PFSK-1 (cell line): Measurements from ENCODE around the gene C1QTNF5.

Experiments used
- FOXP2 ChIP-seq: optimal IDR thresholded peaks from 2 replicates; pipeline ENCODE3; 2011; ENCODE audit warnings: borderline replicate concordance, control low read depth, inconsistent platforms; ENCODE audit not compliant: insufficient read depth; ENCODE audit errors: extremely low read length, extremely low read depth
- POLR2AphosphoS5 ChIP-seq: IDR thresholded peaks from 2 replicates; pipeline ENCODE4 v1.6.1; 2012; ENCODE audit warnings: low read depth, mild to moderate bottlenecking, control low read depth, low read length, moderate library complexity
- REST ChIP-seq, 2 experiments: IDR thresholded peaks; 2 replicates each; pipeline versions ENCODE4 v1.6.1 to v1.8.0; 2011 to 2012; ENCODE audit warnings: low read depth in 2 of 2, low read length in 2 of 2, control low read depth in 1 of 2, inconsistent platforms in 1 of 2, mild to moderate bottlenecking in 1 of 2, moderate library complexity in 1 of 2; ENCODE audit not compliant: insufficient read depth in 1 of 2
- SIN3A ChIP-seq: IDR thresholded peaks from 2 replicates; pipeline ENCODE4 v1.6.1; 2012; ENCODE audit warnings: mild to moderate bottlenecking, low read length, moderate library complexity, borderline replicate concordance; ENCODE audit not compliant: insufficient read depth
- TAF1 ChIP-seq: IDR thresholded peaks from 2 replicates; pipeline ENCODE4 v1.6.1; 2012; ENCODE audit warnings: low read length, control low read depth, borderline replicate concordance; ENCODE audit not compliant: insufficient read depth

C1QTNF5 gene

GRCh38 chr11:119317592-119318239 is 23.0 kb downstream of the C1QTNF5 start:
- TF ChIP-seq REST (IDR thresholded peaks at IDR 0.05; ENCODE audit: insufficient read depth in 1 of 2, low read depth in 2 of 2, low read length in 2 of 2) (no peak), FOXP2 (no peak)

GRCh38 chr11:119316729-119317591 is 23.7 kb downstream of the C1QTNF5 start, which contains the start of gene MCAM:
Gene MCAM (minus strand): TSS chr11:119317130. CDS start chr11:119317101, 29 bp downstream.
- TF ChIP-seq POLR2AphosphoS5 (0 out of 2 replicates have a peak, but pooled peaks have one; percentile 48), TAF1 (peak; percentile 58; the same call in 1 of the 2 replicates), SIN3A (no peak), FOXP2 (no peak), REST (IDR thresholded peaks at IDR 0.05; ENCODE audit: insufficient read depth in 1 of 2, low read depth in 2 of 2, low read length in 2 of 2) (no peak)

- TF ChIP-seq FOXP2: no peak
- TF ChIP-seq TAF1: no peak
- TF ChIP-seq POLR2AphosphoS5: no peak
- no peak for TF ChIP-seq REST (IDR thresholded peaks at IDR 0.05; ENCODE audit: insufficient read depth in 1 of 2, low read depth in 2 of 2, low read length in 2 of 2)
- TF ChIP-seq SIN3A: no peak
These were observed 24.5 kb downstream of the C1QTNF5 start for GRCh38 chr11:119316016-119316728.

- TF ChIP-seq REST (IDR thresholded peaks at IDR 0.05; ENCODE audit: insufficient read depth in 1 of 2, low read depth in 2 of 2, low read length in 2 of 2) (no peak), TAF1 (no peak), FOXP2 (no peak), POLR2AphosphoS5 (no peak), SIN3A (no peak)
These were observed 25.3 kb downstream of the C1QTNF5 start for GRCh38 chr11:119315131-119316015.
